NCI-H82 treated with DMSO at 0.1 percent for 48 hours (cell line): ENCODE measurements around the gene STUM.
"Not testable (repeated sequence)": the region's sequence is repeated elsewhere in the genome, so short reads cannot be mapped to it uniquely, and the experiment has no call there.

Source experiments
- DNase-seq: peaks from one replicate; lab custom pipeline; 2025; ENCODE audit not compliant: unreplicated experiment; lab: John Stamatoyannopoulos, UW

The STUM gene

GRCh38 chr1:226637147-226637935 is 88.8 kb downstream of the STUM start:
- DNase-seq: peak; percentile 29

GRCh38 chr1:226638001-226638601 is 89.5 kb downstream of the STUM start:
- DNase-seq: no peak

- DNase-seq: no peak
Observed at GRCh38 chr1:226638608-226639007, 90.0 kb downstream of the STUM start.

GRCh38 chr1:226639206-226639605 is 90.6 kb downstream of the STUM start:
- not testable (repeated sequence) for DNase-seq

GRCh38 chr1:226639631-226640061 is 91.1 kb downstream of the STUM start:
- no peak for DNase-seq

GRCh38 chr1:226640321-226641136 is 92.0 kb downstream of the STUM start:
- no peak for DNase-seq

- no peak for DNase-seq
Observed at GRCh38 chr1:226641671-226642231, 93.2 kb downstream of the STUM start.

GRCh38 chr1:226642421-226642820 is 93.9 kb downstream of the STUM start:
- no peak for DNase-seq

- DNase-seq: no peak
Observed at GRCh38 chr1:226643177-226643576, 94.6 kb downstream of the STUM start.

- DNase-seq: no peak
Observed at GRCh38 chr1:226643611-226644540, 95.3 kb downstream of the STUM start.

- DNase-seq: no peak
Observed at GRCh38 chr1:226644541-226645176, 96.1 kb downstream of the STUM start.

GRCh38 chr1:226645279-226645976 is 96.9 kb downstream of the STUM start:
- no peak for DNase-seq

GRCh38 chr1:226646026-226646869 is 97.7 kb downstream of the STUM start:
- DNase-seq: peak; percentile 94

- DNase-seq: no peak
Observed at GRCh38 chr1:226646870-226647449, 98.4 kb downstream of the STUM start.

GRCh38 chr1:226647719-226648118 is 99.2 kb downstream of the STUM start:
- DNase-seq: no peak

GRCh38 chr1:226648421-226648820 is 99.9 kb downstream of the STUM start:
- DNase-seq: no peak

GRCh38 chr1:226649244-226649643 is 100.7 kb downstream of the STUM start:
- DNase-seq: no peak

GRCh38 chr1:226649780-226650179 is 101.2 kb downstream of the STUM start:
- no peak for DNase-seq
